ENCODE data around the gene KCNK3.
"Not testable (repeated sequence)": the region's sequence is repeated elsewhere in the genome, so short reads cannot be mapped to it uniquely, and the experiment has no call there.

KCNK3 gene

GRCh38 chr2:26746934-26747333, 54.4 kb downstream of the KCNK3 start:
- peaks cover 3% of the 10 kb centered on the region; the same call in 1 of the 2 replicates for H3K27me3 ChIP-seq (ENCODE audit: control insufficient read depth, insufficient read depth, low read length)
- no peak overlapping the region for H3K4me3 ChIP-seq (ENCODE audit: low read depth, low read length)
- peaks cover 18% of the 10 kb centered on the region for H3K4me1 ChIP-seq (ENCODE audit: control insufficient read depth, insufficient read depth, low read length)
- peaks cover 6% of the 10 kb centered on the region for H3K9me3 ChIP-seq (ENCODE audit: control insufficient read depth, insufficient read depth, low read depth, low read length)
- H3K9ac ChIP-seq (ENCODE audit: low read length) = no peak overlapping the region
- no peaks in the 10 kb centered on the region; the same call in 1 of the 2 replicates for H3K36me3 ChIP-seq (ENCODE audit: control insufficient read depth, insufficient read depth, low read length)
- no peak overlapping the region for H3K27ac ChIP-seq (ENCODE audit: low read depth, low read length)

GRCh38 chr2:26749787-26750420, 57.4 kb downstream of the KCNK3 start:
- Histone ChIP-seq H3K4me1 (ENCODE audit: control insufficient read depth, insufficient read depth, low read length) (peaks cover 30% of the 10 kb centered on the region), H3K27ac (ENCODE audit: low read depth, low read length) (peak overlapping the region; percentile 70; the same call in 1 of the 2 replicates), H3K9ac (ENCODE audit: low read length) (peak overlapping the region; percentile 90), H3K4me3 (ENCODE audit: low read depth, low read length) (peak overlapping the region; percentile 24; the same call in 1 of the 2 replicates)
- H3K27me3 ChIP-seq (ENCODE audit: control insufficient read depth, insufficient read depth, low read length); H3K36me3 ChIP-seq (ENCODE audit: control insufficient read depth, insufficient read depth, low read length); H3K9me3 ChIP-seq (ENCODE audit: control insufficient read depth, insufficient read depth, low read depth, low read length): not testable (repeated sequence)

GRCh38 chr2:26750467-26750866, 57.9 kb downstream of the KCNK3 start:
- H3K27ac ChIP-seq (ENCODE audit: low read depth, low read length) = peak overlapping the region; percentile 70; the same call in 1 of the 2 replicates

GRCh38 chr2:26752656-26753055, 60.1 kb downstream of the KCNK3 start:
- Histone ChIP-seq H3K9me3 (ENCODE audit: control insufficient read depth, insufficient read depth, low read depth, low read length) (peaks cover 6% of the 10 kb centered on the region), H3K9ac (ENCODE audit: low read length) (no peak overlapping the region), H3K36me3 (ENCODE audit: control insufficient read depth, insufficient read depth, low read length) (no peaks in the 10 kb centered on the region; the same call in 1 of the 2 replicates), H3K27me3 (ENCODE audit: control insufficient read depth, insufficient read depth, low read length) (peaks cover 3% of the 10 kb centered on the region; the same call in 1 of the 2 replicates), H3K4me3 (ENCODE audit: low read depth, low read length) (no peak overlapping the region), H3K4me1 (ENCODE audit: control insufficient read depth, insufficient read depth, low read length) (peaks cover 52% of the 10 kb centered on the region), H3K27ac (ENCODE audit: low read depth, low read length) (no peak overlapping the region)

More at GRCh38 chr2:26750467-26750866, 57.9 kb downstream of the KCNK3 start:
- Histone ChIP-seq H3K4me3 (ENCODE audit: low read depth, low read length) (peak overlapping the region; percentile 24), H3K4me1 (ENCODE audit: control insufficient read depth, insufficient read depth, low read length) (peaks cover 35% of the 10 kb centered on the region), H3K9ac (ENCODE audit: low read length) (peak overlapping the region; percentile 90)
- H3K27me3 ChIP-seq (ENCODE audit: control insufficient read depth, insufficient read depth, low read length); H3K9me3 ChIP-seq (ENCODE audit: control insufficient read depth, insufficient read depth, low read depth, low read length); H3K36me3 ChIP-seq (ENCODE audit: control insufficient read depth, insufficient read depth, low read length): not testable (repeated sequence)

- Histone ChIP-seq H3K4me1 (ENCODE audit: control insufficient read depth, insufficient read depth, low read length) (peaks cover 61% of the 10 kb centered on the region), H3K27me3 (ENCODE audit: control insufficient read depth, insufficient read depth, low read length) (peaks cover 3% of the 10 kb centered on the region; the same call in 1 of the 2 replicates), H3K36me3 (ENCODE audit: control insufficient read depth, insufficient read depth, low read length) (no peaks in the 10 kb centered on the region; the same call in 1 of the 2 replicates), H3K9me3 (ENCODE audit: control insufficient read depth, insufficient read depth, low read depth, low read length) (peaks cover 6% of the 10 kb centered on the region), H3K27ac (ENCODE audit: low read depth, low read length) (no peak overlapping the region), H3K9ac (ENCODE audit: low read length) (no peak overlapping the region), H3K4me3 (ENCODE audit: low read depth, low read length) (no peak overlapping the region)
Measured at GRCh38 chr2:26754539-26754938, 62.0 kb downstream of the KCNK3 start.

- Histone ChIP-seq H3K4me1 (ENCODE audit: control insufficient read depth, insufficient read depth, low read length) (peaks cover 58% of the 10 kb centered on the region), H3K36me3 (ENCODE audit: control insufficient read depth, insufficient read depth, low read length) (no peaks in the 10 kb centered on the region; the same call in 1 of the 2 replicates), H3K27ac (ENCODE audit: low read depth, low read length) (no peak overlapping the region; the same call in 1 of the 2 replicates), H3K9ac (ENCODE audit: low read length) (no peak overlapping the region), H3K4me3 (ENCODE audit: low read depth, low read length) (no peak overlapping the region), H3K9me3 (ENCODE audit: control insufficient read depth, insufficient read depth, low read depth, low read length) (peaks cover 6% of the 10 kb centered on the region), H3K27me3 (ENCODE audit: control insufficient read depth, insufficient read depth, low read length) (peaks cover 3% of the 10 kb centered on the region; the same call in 1 of the 2 replicates)
Measured at GRCh38 chr2:26754972-26755670, 62.6 kb downstream of the KCNK3 start.

GRCh38 chr2:26756337-26756736, 63.8 kb downstream of the KCNK3 start:
- H3K4me1 ChIP-seq (ENCODE audit: control insufficient read depth, insufficient read depth, low read length) = peaks cover 50% of the 10 kb centered on the region
- H3K9ac ChIP-seq (ENCODE audit: low read length) = no peak overlapping the region
- H3K9me3 ChIP-seq (ENCODE audit: control insufficient read depth, insufficient read depth, low read depth, low read length) = peaks cover 3% of the 10 kb centered on the region
- H3K4me3 ChIP-seq (ENCODE audit: low read depth, low read length) = no peak overlapping the region
- no peaks in the 10 kb centered on the region; the same call in 1 of the 2 replicates for H3K36me3 ChIP-seq (ENCODE audit: control insufficient read depth, insufficient read depth, low read length)
- 0 out of 2 replicates have a peak, but pooled peaks cover 2% of the 10 kb centered on the region for H3K27me3 ChIP-seq (ENCODE audit: control insufficient read depth, insufficient read depth, low read length)
- H3K27ac ChIP-seq (ENCODE audit: low read depth, low read length) = no peak overlapping the region; the same call in 1 of the 2 replicates

- peak overlapping the region; percentile 24; the same call in 1 of the 2 replicates for H3K4me3 ChIP-seq (ENCODE audit: low read depth, low read length)
- peak overlapping the region; percentile 91 for H3K27ac ChIP-seq (ENCODE audit: low read depth, low read length)
- H3K4me1 ChIP-seq (ENCODE audit: control insufficient read depth, insufficient read depth, low read length) = peaks cover 41% of the 10 kb centered on the region
- H3K27me3 ChIP-seq (ENCODE audit: control insufficient read depth, insufficient read depth, low read length) = no peaks in the 10 kb centered on the region
- no peaks in the 10 kb centered on the region for H3K9me3 ChIP-seq (ENCODE audit: control insufficient read depth, insufficient read depth, low read depth, low read length)
- H3K9ac ChIP-seq (ENCODE audit: low read length) = peak overlapping the region; percentile 88
- no peaks in the 10 kb centered on the region for H3K36me3 ChIP-seq (ENCODE audit: control insufficient read depth, insufficient read depth, low read length)
Measured at GRCh38 chr2:26757873-26758789, 65.6 kb downstream of the KCNK3 start.

- Histone ChIP-seq H3K27me3 (ENCODE audit: control insufficient read depth, insufficient read depth, low read length) (no peaks in the 10 kb centered on the region), H3K9me3 (ENCODE audit: control insufficient read depth, insufficient read depth, low read depth, low read length) (no peaks in the 10 kb centered on the region), H3K4me1 (ENCODE audit: control insufficient read depth, insufficient read depth, low read length) (peaks cover 41% of the 10 kb centered on the region), H3K9ac (ENCODE audit: low read length) (peak overlapping the region; percentile 88), H3K27ac (ENCODE audit: low read depth, low read length) (peak overlapping the region; percentile 91), H3K4me3 (ENCODE audit: low read depth, low read length) (no peak overlapping the region), H3K36me3 (ENCODE audit: control insufficient read depth, insufficient read depth, low read length) (no peaks in the 10 kb centered on the region)
Measured at GRCh38 chr2:26758790-26759321, 66.3 kb downstream of the KCNK3 start.

- H3K9ac ChIP-seq (ENCODE audit: low read length) = no peak overlapping the region
- no peaks in the 10 kb centered on the region for H3K9me3 ChIP-seq (ENCODE audit: control insufficient read depth, insufficient read depth, low read depth, low read length)
- H3K27me3 ChIP-seq (ENCODE audit: control insufficient read depth, insufficient read depth, low read length) = no peaks in the 10 kb centered on the region
- no peak overlapping the region for H3K27ac ChIP-seq (ENCODE audit: low read depth, low read length)
- H3K4me1 ChIP-seq (ENCODE audit: control insufficient read depth, insufficient read depth, low read length) = peaks cover 44% of the 10 kb centered on the region
- H3K36me3 ChIP-seq (ENCODE audit: control insufficient read depth, insufficient read depth, low read length) = no peaks in the 10 kb centered on the region
- no peak overlapping the region for H3K4me3 ChIP-seq (ENCODE audit: low read depth, low read length)
Measured at GRCh38 chr2:26759845-26760244, 67.3 kb downstream of the KCNK3 start.

All from HUES6 (cell line).